ENCODE measurements around the gene CRY2.

DNA sequence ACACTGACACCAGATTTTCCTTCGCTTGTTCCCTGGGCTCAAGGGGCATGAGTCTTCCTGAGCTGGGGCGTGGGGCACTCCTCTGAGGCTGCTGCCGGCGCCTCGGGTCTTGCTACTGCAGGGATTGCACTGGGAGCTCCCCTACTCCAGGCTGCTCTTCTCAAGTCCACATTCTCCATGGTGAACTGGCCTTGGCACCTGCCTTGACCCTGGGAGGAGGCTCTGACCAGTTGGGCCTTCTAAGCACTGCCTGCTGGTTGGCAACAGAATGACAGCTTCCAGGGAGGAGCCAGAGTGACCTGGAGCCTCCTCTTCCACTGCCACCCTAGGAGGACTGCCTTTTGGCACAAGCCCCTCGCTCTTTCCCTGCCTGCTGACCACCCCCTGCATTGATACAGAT, 50.3 kb downstream of the CRY2 start:
- TF ChIP-seq NFYB (CRISPR knock-in tag; IDR thresholded peaks at IDR 0.05) (no peak), KDM5A (IDR thresholded peaks at IDR 0.05; ENCODE audit: borderline replicate concordance, low read length) (no peak), CCDC6 (CRISPR knock-in tag; IDR thresholded peaks at IDR 0.05) (no peak), ZBTB26 (CRISPR knock-in tag; IDR thresholded peaks at IDR 0.05; ENCODE audit: borderline replicate concordance) (no peak), ZFP90 (CRISPR knock-in tag; IDR thresholded peaks at IDR 0.05; ENCODE audit: borderline replicate concordance) (no peak), RFX1 (IDR thresholded peaks at IDR 0.05) (no peak), ZNF850 (CRISPR knock-in tag; conservative IDR thresholded peaks at IDR 0.05) (no peak), PHF8 (CRISPR knock-in tag; IDR thresholded peaks at IDR 0.05) (no peak)
- TF ChIP-seq, protein P1, sequence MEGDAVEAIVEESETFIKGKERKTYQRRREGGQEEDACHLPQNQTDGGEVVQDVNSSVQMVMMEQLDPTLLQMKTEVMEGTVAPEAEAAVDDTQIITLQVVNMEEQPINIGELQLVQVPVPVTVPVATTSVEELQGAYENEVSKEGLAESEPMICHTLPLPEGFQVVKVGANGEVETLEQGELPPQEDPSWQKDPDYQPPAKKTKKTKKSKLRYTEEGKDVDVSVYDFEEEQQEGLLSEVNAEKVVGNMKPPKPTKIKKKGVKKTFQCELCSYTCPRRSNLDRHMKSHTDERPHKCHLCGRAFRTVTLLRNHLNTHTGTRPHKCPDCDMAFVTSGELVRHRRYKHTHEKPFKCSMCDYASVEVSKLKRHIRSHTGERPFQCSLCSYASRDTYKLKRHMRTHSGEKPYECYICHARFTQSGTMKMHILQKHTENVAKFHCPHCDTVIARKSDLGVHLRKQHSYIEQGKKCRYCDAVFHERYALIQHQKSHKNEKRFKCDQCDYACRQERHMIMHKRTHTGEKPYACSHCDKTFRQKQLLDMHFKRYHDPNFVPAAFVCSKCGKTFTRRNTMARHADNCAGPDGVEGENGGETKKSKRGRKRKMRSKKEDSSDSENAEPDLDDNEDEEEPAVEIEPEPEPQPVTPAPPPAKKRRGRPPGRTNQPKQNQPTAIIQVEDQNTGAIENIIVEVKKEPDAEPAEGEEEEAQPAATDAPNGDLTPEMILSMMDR (CRISPR knock-in tag; IDR thresholded peaks at IDR 0.05) = no peak
- TF ChIP-seq, protein P2, sequence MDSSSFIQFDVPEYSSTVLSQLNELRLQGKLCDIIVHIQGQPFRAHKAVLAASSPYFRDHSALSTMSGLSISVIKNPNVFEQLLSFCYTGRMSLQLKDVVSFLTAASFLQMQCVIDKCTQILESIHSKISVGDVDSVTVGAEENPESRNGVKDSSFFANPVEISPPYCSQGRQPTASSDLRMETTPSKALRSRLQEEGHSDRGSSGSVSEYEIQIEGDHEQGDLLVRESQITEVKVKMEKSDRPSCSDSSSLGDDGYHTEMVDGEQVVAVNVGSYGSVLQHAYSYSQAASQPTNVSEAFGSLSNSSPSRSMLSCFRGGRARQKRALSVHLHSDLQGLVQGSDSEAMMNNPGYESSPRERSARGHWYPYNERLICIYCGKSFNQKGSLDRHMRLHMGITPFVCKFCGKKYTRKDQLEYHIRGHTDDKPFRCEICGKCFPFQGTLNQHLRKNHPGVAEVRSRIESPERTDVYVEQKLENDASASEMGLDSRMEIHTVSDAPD (CRISPR knock-in tag; IDR thresholded peaks at IDR 0.05) = no peak
- TF ChIP-seq, protein P3, sequence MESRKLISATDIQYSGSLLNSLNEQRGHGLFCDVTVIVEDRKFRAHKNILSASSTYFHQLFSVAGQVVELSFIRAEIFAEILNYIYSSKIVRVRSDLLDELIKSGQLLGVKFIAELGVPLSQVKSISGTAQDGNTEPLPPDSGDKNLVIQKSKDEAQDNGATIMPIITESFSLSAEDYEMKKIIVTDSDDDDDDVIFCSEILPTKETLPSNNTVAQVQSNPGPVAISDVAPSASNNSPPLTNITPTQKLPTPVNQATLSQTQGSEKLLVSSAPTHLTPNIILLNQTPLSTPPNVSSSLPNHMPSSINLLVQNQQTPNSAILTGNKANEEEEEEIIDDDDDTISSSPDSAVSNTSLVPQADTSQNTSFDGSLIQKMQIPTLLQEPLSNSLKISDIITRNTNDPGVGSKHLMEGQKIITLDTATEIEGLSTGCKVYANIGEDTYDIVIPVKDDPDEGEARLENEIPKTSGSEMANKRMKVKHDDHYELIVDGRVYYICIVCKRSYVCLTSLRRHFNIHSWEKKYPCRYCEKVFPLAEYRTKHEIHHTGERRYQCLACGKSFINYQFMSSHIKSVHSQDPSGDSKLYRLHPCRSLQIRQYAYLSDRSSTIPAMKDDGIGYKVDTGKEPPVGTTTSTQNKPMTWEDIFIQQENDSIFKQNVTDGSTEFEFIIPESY (CRISPR knock-in tag; IDR thresholded peaks at IDR 0.05) = no peak

All from HepG2 (cell line).